Mammary epithelial cell (primary cell): ENCODE measurements around the gene MICALL2.

Source experiments
- CTCF ChIP-seq, 2 donors: IDR thresholded peaks in 1 of 2; conservative IDR thresholded peaks in 1 of 2; 2 replicates each; pipeline ENCODE4 v1.5.1; 2011 to 2012; ENCODE audit warnings: inconsistent platforms in 2 of 2, low read length in 2 of 2, mild to moderate bottlenecking in 2 of 2, control low read depth in 1 of 2, low read depth in 1 of 2; ENCODE audit not compliant: insufficient read depth in 1 of 2; ENCODE audit errors: extremely low read depth in 1 of 2
- EZH2 ChIP-seq: IDR thresholded peaks from 2 replicates; pipeline ENCODE4 v1.6.1; 2012; ENCODE audit warnings: low read length, inconsistent platforms, borderline replicate concordance

- TF ChIP-seq CTCF (conservative IDR thresholded peaks at IDR 0.05 in 1 of 2, IDR thresholded peaks at IDR 0.05 in 1 of 2; ENCODE audit: extremely low read depth in 1 of 2, insufficient read depth in 1 of 2, low read depth in 1 of 2, low read length in 2 of 2) = no peak
- no peak for TF ChIP-seq EZH2
Observed at GRCh38 chr7:1391449-1391848, 67.8 kb downstream of the MICALL2 start.
